Lung (tissue), 12 donors: ENCODE data around the gene TNKS1BP1. TPM values are rescaled to one million over a fixed set of nuclear protein-coding genes. Genes with fewer than 3 reads are reported as not detected.

Experiments
- ATAC-seq: fragments of 200-7000 bp; cut with Tn5 transposase; one replicate; pipeline ENCODE4 v1.9.1; 2020; ENCODE audit warnings: moderate number of reproducible peaks; ENCODE audit not compliant: insufficient read depth, low FRiP score
- DNase-seq, 3 donors: peaks; one replicate each; pipeline ENCODE4 v3.0.0-alpha.2; 2013 to 2017
- H3K27ac ChIP-seq, 2 donors: one replicate each; pipeline ENCODE4 v1.5.1; 2013; ENCODE audit warnings: mild to moderate bottlenecking in 2 of 2, moderate library complexity in 2 of 2, control low read depth in 1 of 2, inconsistent platforms in 1 of 2, low read depth in 1 of 2, low read length in 1 of 2
- H3K27me3 ChIP-seq, 3 donors: one replicate each; pipeline ENCODE4 v1.5.1; 2013; ENCODE audit warnings: low read length in 2 of 3; ENCODE audit not compliant: control insufficient read depth in 3 of 3, insufficient read depth in 3 of 3
- H3K36me3 ChIP-seq, 4 donors: one replicate each; pipeline ENCODE4 v1.5.1; 2013; ENCODE audit warnings: low read length in 4 of 4, mild to moderate bottlenecking in 1 of 4, moderate library complexity in 1 of 4; ENCODE audit not compliant: control insufficient read depth in 4 of 4, insufficient read depth in 4 of 4
- H3K4me1 ChIP-seq, 5 donors: one replicate each; pipeline ENCODE4 v1.5.1; 2013; ENCODE audit warnings: low read length in 5 of 5, mild to moderate bottlenecking in 2 of 5, moderate library complexity in 1 of 5; ENCODE audit not compliant: control insufficient read depth in 5 of 5, insufficient read depth in 5 of 5
- H3K4me3 ChIP-seq: one replicate; pipeline ENCODE4 v1.5.1; 2013; ENCODE audit warnings: mild to moderate bottlenecking, control low read depth, moderate library complexity
- H3K9ac ChIP-seq, 2 donors: one replicate each; pipeline ENCODE4 v1.5.1; 2013; ENCODE audit warnings: low read length in 2 of 2, control low read depth in 1 of 2; ENCODE audit not compliant: insufficient read depth in 1 of 2
- H3K9me3 ChIP-seq, 4 donors: one replicate each; pipeline ENCODE4 v1.5.1; 2013; ENCODE audit warnings: low read length in 3 of 4, mild to moderate bottlenecking in 1 of 4, moderate library complexity in 1 of 4; ENCODE audit not compliant: control insufficient read depth in 4 of 4, insufficient read depth in 3 of 4
- CTCF ChIP-seq: IDR thresholded peaks from 2 replicates; pipeline ENCODE4 v1.5.1; 2012; ENCODE audit warnings: mild to moderate bottlenecking; ENCODE audit errors: control extremely low read depth, extremely low read depth
- WGBS, 2 donors: extraction: QIAGEN DNeasy Blood & Tissue Kit; methylation state at CpG; one replicate each; pipeline ENCODE4 v1.1.7; 2013; 5-methylcytosine and 5-hydroxymethylcytosine counted together
- polyA plus RNA-seq, 2 donors: library from polyadenylated mRNA; stranded (reverse); fragments of 200-250 nt; gene quantifications; one replicate each; pipeline ENCODE4 v1.2.1, GENCODE V29; 2013
- total RNA-seq, 2 donors: library from RNA; depleted of rRNA in 1 of 2; stranded (reverse); fragments of >200 nt in 1 of 2; gene quantifications; one replicate each; pipeline ENCODE4 v1.2.1, GENCODE V29; 2014 to 2021
- donor health status: control.
- donor health status: control.
- donor health status: Bipolar disorder and iron deficiency.
- donor health status: healthy.
- donor health status: DM: yes; HTN: yes; CAD: no.

Gene TNKS1BP1
- total and polyA plus RNA-seq, 4 donors, result 87.0 to 220 (median 139) TPM

- H3K9me3 ChIP-seq, result peaks cover 0 to 7% (median 4%) of the 10 kb centered on the region in 4 donors
- WGBS, 2 donors, result 39 to 42% methylated on average over 3 of the region's 3 CpGs
- H3K4me3 ChIP-seq, result no peak overlapping the region
- ATAC-seq, result no peak
- peak overlapping the region; percentile 57 to 74 for H3K27ac ChIP-seq
- no peaks in the 10 kb centered on the region for H3K36me3 ChIP-seq
- no peak overlapping the region for H3K9ac ChIP-seq
- DNase-seq, result peak in 2 of 3 donors; percentile 36 to 55
- peaks cover 0 to 18% (median 7%) of the 10 kb centered on the region in 5 donors for H3K4me1 ChIP-seq
- no peak for TF ChIP-seq CTCF
- H3K27me3 ChIP-seq, result no peaks in the 10 kb centered on the region
Measured at GRCh38 chr11:57275582-57275981, 49.2 kb downstream of the TNKS1BP1 start.

DNA sequence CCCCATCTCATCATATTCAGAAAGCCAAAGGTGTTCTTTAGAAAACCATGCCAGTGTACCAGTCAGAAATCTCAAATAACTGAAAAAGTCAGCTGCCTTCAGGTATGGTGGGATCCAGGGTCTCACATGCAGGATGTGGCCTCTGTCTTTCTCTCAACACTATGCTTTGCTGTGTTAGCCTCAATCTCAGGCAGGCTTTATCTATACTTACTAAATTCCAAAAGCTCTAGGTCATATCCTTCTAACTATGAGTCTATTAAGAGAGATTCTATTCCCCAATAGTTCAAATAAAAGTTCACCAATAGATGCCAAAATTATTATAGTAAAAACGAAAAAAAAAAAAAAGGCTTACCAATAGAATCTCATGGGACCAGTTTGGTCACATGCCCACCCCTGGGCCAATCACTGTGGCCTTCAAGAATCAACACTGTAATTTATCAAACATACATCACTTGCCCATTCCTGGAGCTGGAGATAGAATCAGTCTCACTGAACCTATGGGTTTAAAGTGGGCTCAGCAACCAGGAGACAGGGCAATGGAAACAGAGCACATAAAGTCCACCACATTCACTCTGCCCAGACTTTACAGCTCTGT, 49.8 kb downstream of the TNKS1BP1 start:
- H3K27ac ChIP-seq, result peak overlapping the region; percentile 57 to 74
- H3K9ac ChIP-seq, result no peak overlapping the region
- TF ChIP-seq CTCF, result no peak
- peaks cover 0 to 9% (median 4%) of the 10 kb centered on the region in 4 donors for H3K9me3 ChIP-seq
- WGBS, 2 donors, result 60 to 79% methylated on average over 1 of the region's 1 CpG
- H3K4me3 ChIP-seq, result no peak overlapping the region
- no peaks in the 10 kb centered on the region for H3K27me3 ChIP-seq
- DNase-seq (no peak), ATAC-seq (no peak)
- H3K36me3 ChIP-seq, result no peaks in the 10 kb centered on the region
- peaks cover 0 to 18% (median 7%) of the 10 kb centered on the region in 5 donors for H3K4me1 ChIP-seq

- H3K36me3 ChIP-seq, result no peaks in the 10 kb centered on the region
- H3K27ac ChIP-seq, result no peak overlapping the region
- 91 to 98% methylated on average over 4 of the region's 4 CpGs for WGBS, 2 donors
- peaks cover 0 to 28% (median 7%) of the 10 kb centered on the region in 5 donors for H3K4me1 ChIP-seq
- no peak overlapping the region for H3K9ac ChIP-seq
- H3K27me3 ChIP-seq, result no peaks in the 10 kb centered on the region
- no peak overlapping the region for H3K4me3 ChIP-seq
- DNase-seq, result no peak
- no peak for TF ChIP-seq CTCF
- H3K9me3 ChIP-seq, result peaks cover 0 to 9% (median 4%) of the 10 kb centered on the region in 4 donors
- no peak for ATAC-seq
Measured at GRCh38 chr11:57273448-57274058, 51.2 kb downstream of the TNKS1BP1 start.
